H54 (cell line): ENCODE data around the gene BCORL1.

Experiments used
- DNase-seq: peaks from one replicate; pipeline ENCODE4 v3.0.0; 2011; ENCODE audit warnings: low spot score, mixed read lengths; ENCODE audit not compliant: insufficient read length
- FAIRE-seq: peaks from 3 replicates; lab custom pipeline; 2011; peaks lifted over from hg19 to GRCh38; lab: Jason Lieb, UNC
- POLR2A ChIP-seq: IDR thresholded peaks from 2 replicates; pipeline ENCODE4 v1.6.1; 2011; ENCODE audit warnings: low read depth, mild to moderate bottlenecking, low read length

BCORL1 gene

GRCh38 chrX:129982300-129983251 lies at the start of gene BCORL1:
TSS of gene BCORL1 (plus strand) at chrX:129982635. CDS start at chrX:130005232, 22,597 bp downstream.
- peak; percentile 80 for FAIRE-seq
- peak; percentile 95 for TF ChIP-seq POLR2A

GRCh38 chrX:129932821-129933321 lies 49.6 kb upstream of the BCORL1 start:
- DNase-seq (no peak), FAIRE-seq (no peak)
- no peak for TF ChIP-seq POLR2A

More at GRCh38 chrX:129982300-129983251, at the start of gene BCORL1:
- DNase-seq, result peak; percentile 95

GRCh38 chrX:129933700-129934099 lies 48.7 kb upstream of the BCORL1 start:
- no peak for DNase-seq
- FAIRE-seq, result no peak
- TF ChIP-seq POLR2A, result no peak

GRCh38 chrX:129934461-129934860 lies 48.0 kb upstream of the BCORL1 start:
- DNase-seq (no peak), FAIRE-seq (no peak)
- TF ChIP-seq POLR2A, result no peak

- FAIRE-seq (no peak), DNase-seq (no peak)
- TF ChIP-seq POLR2A, result no peak
These were observed 47.5 kb upstream of the BCORL1 start for GRCh38 chrX:129934952-129935351.

GRCh38 chrX:129938081-129938480 lies 44.4 kb upstream of the BCORL1 start:
- TF ChIP-seq POLR2A, result no peak
- FAIRE-seq (no peak), DNase-seq (no peak)

GRCh38 chrX:129939986-129940385 lies 42.4 kb upstream of the BCORL1 start:
- TF ChIP-seq POLR2A, result no peak
- FAIRE-seq (no peak), DNase-seq (no peak)

- no peak for TF ChIP-seq POLR2A
- DNase-seq (no peak), FAIRE-seq (no peak)
These were observed 41.7 kb upstream of the BCORL1 start for GRCh38 chrX:129940721-129941120.

- DNase-seq (no peak), FAIRE-seq (no peak)
- TF ChIP-seq POLR2A, result no peak
These were observed 37.3 kb upstream of the BCORL1 start for GRCh38 chrX:129945131-129945530.

- no peak for FAIRE-seq
- TF ChIP-seq POLR2A, result no peak
These were observed 29.1 kb upstream of the BCORL1 start for GRCh38 chrX:129953334-129953648.

GRCh38 chrX:129953881-129954280 lies 28.6 kb upstream of the BCORL1 start:
- no peak for FAIRE-seq
- no peak for TF ChIP-seq POLR2A
- DNase-seq, result no peak

More at GRCh38 chrX:129953334-129953648, 29.1 kb upstream of the BCORL1 start:
- no peak for DNase-seq

GRCh38 chrX:129954804-129955203 lies 27.6 kb upstream of the BCORL1 start:
- DNase-seq (no peak), FAIRE-seq (no peak)
- TF ChIP-seq POLR2A, result no peak

- no peak for DNase-seq
- no peak for FAIRE-seq
- no peak for TF ChIP-seq POLR2A
These were observed 26.8 kb upstream of the BCORL1 start for GRCh38 chrX:129955682-129956081.

GRCh38 chrX:129956145-129956544 lies 26.3 kb upstream of the BCORL1 start:
- no peak for FAIRE-seq

More at GRCh38 chrX:129956145-129956544, 26.3 kb upstream of the BCORL1 start:
- TF ChIP-seq POLR2A, result no peak
- no peak for DNase-seq
